Epithelial cell of esophagus (primary cell): ENCODE data around the gene CYP51A1.
"Not testable (repeated sequence)": the region's sequence is repeated elsewhere in the genome, so short reads cannot be mapped to it uniquely, and the experiment has no call there.

Experiments
- DNase-seq: peaks from one replicate; pipeline ENCODE4 v3.0.0; 2010; ENCODE audit warnings: low read depth
- H3K4me3 ChIP-seq: 2 replicates; pipeline ENCODE4 v1.5.1; 2011; ENCODE audit warnings: mild to moderate bottlenecking, low read length, control low read depth
- CTCF ChIP-seq: IDR thresholded peaks from 2 replicates; pipeline ENCODE4 v1.5.1; 2011; ENCODE audit warnings: low read depth, mild to moderate bottlenecking, low read length, control low read depth, inconsistent platforms; ENCODE audit not compliant: insufficient read depth; ENCODE audit errors: missing control alignments

Gene CYP51A1

GRCh38 chr7:92134271-92135051 is at the start of gene CYP51A1:
TSS of gene CYP51A1 (minus strand) at chr7:92134477. CDS start at chr7:92134364, 113 bp downstream.
- peak within 1 kb of the TSS; percentile 80 for H3K4me3 ChIP-seq
- peak; percentile 93 for DNase-seq
- TF ChIP-seq CTCF: no peak

GRCh38 chr7:92178928-92179924 is 44.9 kb upstream of the CYP51A1 start, which contains the start of gene LRRD1:
TSS of gene LRRD1 (minus strand) at chr7:92179142. CDS start at chr7:92165202, 13,940 bp downstream.
- peak within 1 kb of the TSS; percentile 51 for H3K4me3 ChIP-seq
- TF ChIP-seq CTCF: peak; percentile 75
- peak; percentile 90 for DNase-seq

GRCh38 chr7:92177362-92177761 is 43.1 kb upstream of the CYP51A1 start:
- peak; percentile 48 for DNase-seq
- H3K4me3 ChIP-seq: no peak overlapping the region
- no peak for TF ChIP-seq CTCF

GRCh38 chr7:92169529-92169928 is 35.3 kb upstream of the CYP51A1 start:
- DNase-seq: not testable (repeated sequence)

GRCh38 chr7:92161271-92161670 is 27.0 kb upstream of the CYP51A1 start:
- TF ChIP-seq CTCF: no peak
- no peak overlapping the region for H3K4me3 ChIP-seq
- DNase-seq: no peak

More at GRCh38 chr7:92169529-92169928, 35.3 kb upstream of the CYP51A1 start:
- not testable (repeated sequence) for H3K4me3 ChIP-seq

- TF ChIP-seq CTCF: no peak
- DNase-seq: peak; percentile 18
- no peak overlapping the region for H3K4me3 ChIP-seq
These were observed 24.6 kb upstream of the CYP51A1 start for GRCh38 chr7:92158660-92159575.
